HuH-7 (cell line): ENCODE measurements around the gene ARHGEF16.
A peak's percentile ranks its signal among the peaks of the same experiment; 100 is the strongest.

Experiments
- DNase-seq: peaks from one replicate; pipeline ENCODE4 v3.0.0; 2011; ENCODE audit warnings: low spot score

The ARHGEF16 gene

GRCh38 chr1:3438661-3439180, 15.7 kb upstream of the ARHGEF16 start:
- DNase-seq = no peak

GRCh38 chr1:3439346-3440299, 14.8 kb upstream of the ARHGEF16 start:
- DNase-seq = no peak

GRCh38 chr1:3440300-3440681, 14.2 kb upstream of the ARHGEF16 start:
- no peak for DNase-seq

GRCh38 chr1:3440711-3441409, 13.6 kb upstream of the ARHGEF16 start:
- no peak for DNase-seq

- DNase-seq = no peak
Measured at GRCh38 chr1:3441410-3441847, 13.0 kb upstream of the ARHGEF16 start.

GRCh38 chr1:3441880-3442279, 12.6 kb upstream of the ARHGEF16 start:
- DNase-seq = no peak

- no peak for DNase-seq
Measured at GRCh38 chr1:3442331-3442730, 12.1 kb upstream of the ARHGEF16 start.

GRCh38 chr1:3442901-3443300, 11.6 kb upstream of the ARHGEF16 start:
- DNase-seq = no peak

- no peak for DNase-seq
Measured at GRCh38 chr1:3443807-3444206, 10.7 kb upstream of the ARHGEF16 start.

GRCh38 chr1:3444298-3444697, 10.2 kb upstream of the ARHGEF16 start:
- no peak for DNase-seq

- DNase-seq = no peak
Measured at GRCh38 chr1:3444736-3445135, 9.7 kb upstream of the ARHGEF16 start.

- DNase-seq = no peak
Measured at GRCh38 chr1:3450202-3450863, 4.1 kb upstream of the ARHGEF16 start.

GRCh38 chr1:3450983-3451382, 3.5 kb upstream of the ARHGEF16 start:
- DNase-seq = no peak

- no peak for DNase-seq
Measured at GRCh38 chr1:3451994-3452865, 2.2 kb upstream of the ARHGEF16 start.

GRCh38 chr1:3452866-3453175, 1.6 kb upstream of the ARHGEF16 start:
- no peak for DNase-seq

GRCh38 chr1:3453203-3453761, 1.2 kb upstream of the ARHGEF16 start:
- peak; percentile 88 for DNase-seq

- DNase-seq = peak; percentile 75
Measured at GRCh38 chr1:3454811-3455618, 550 bp downstream of the ARHGEF16 start.

GRCh38 chr1:3455670-3456448, 1.4 kb downstream of the ARHGEF16 start:
- DNase-seq = no peak

- DNase-seq = no peak
Measured at GRCh38 chr1:3456449-3456963, 2.0 kb downstream of the ARHGEF16 start.
